Measurements from ENCODE around the gene MTA1.

MTA1 gene

GRCh38 chr14:105508601-105509000, 89.0 kb downstream of the MTA1 start:
- H3K4me3 ChIP-seq (ENCODE audit: low read depth, low read length) = no peak overlapping the region

GRCh38 chr14:105517096-105517495, 97.5 kb downstream of the MTA1 start:
- no peak overlapping the region for H3K4me3 ChIP-seq (ENCODE audit: low read depth, low read length)

- H3K4me3 ChIP-seq (ENCODE audit: low read depth, low read length) = no peak overlapping the region
These were observed 100.5 kb downstream of the MTA1 start for GRCh38 chr14:105519946-105520698.

All from iPS-11a (cell line).